DMS114 treated with DMSO at 0.1 percent for 48 hours (cell line): Measurements from ENCODE around the gene SSRP1.

Source experiments
- DNase-seq: peaks from one replicate; lab custom pipeline; 2025; ENCODE audit not compliant: unreplicated experiment; lab: John Stamatoyannopoulos, UW

The SSRP1 gene

GRCh38 chr11:57318178-57318577, 17.5 kb downstream of the SSRP1 start:
- no peak for DNase-seq

GRCh38 chr11:57316017-57316416, 19.7 kb downstream of the SSRP1 start:
- DNase-seq: no peak

- no peak for DNase-seq
These were observed 20.2 kb downstream of the SSRP1 start for GRCh38 chr11:57315491-57315890.

- DNase-seq: no peak
These were observed 21.3 kb downstream of the SSRP1 start for GRCh38 chr11:57314221-57314973.

- DNase-seq: no peak
These were observed 21.9 kb downstream of the SSRP1 start for GRCh38 chr11:57313788-57314135.

- no peak for DNase-seq
These were observed 22.5 kb downstream of the SSRP1 start for GRCh38 chr11:57313071-57313787.

GRCh38 chr11:57312511-57313021, 23.1 kb downstream of the SSRP1 start:
- no peak for DNase-seq

GRCh38 chr11:57311109-57311936, 24.4 kb downstream of the SSRP1 start:
- DNase-seq: no peak

- DNase-seq: no peak
These were observed 25.0 kb downstream of the SSRP1 start for GRCh38 chr11:57310630-57311086.

GRCh38 chr11:57310091-57310490, 25.6 kb downstream of the SSRP1 start:
- DNase-seq: no peak

GRCh38 chr11:57309106-57310059, 26.3 kb downstream of the SSRP1 start:
- DNase-seq: no peak

GRCh38 chr11:57308426-57309060, 27.1 kb downstream of the SSRP1 start:
- no peak for DNase-seq

- no peak for DNase-seq
These were observed 27.9 kb downstream of the SSRP1 start for GRCh38 chr11:57307666-57308270.

- DNase-seq: no peak
These were observed 28.6 kb downstream of the SSRP1 start for GRCh38 chr11:57306940-57307565.

GRCh38 chr11:57306161-57306876, 29.4 kb downstream of the SSRP1 start:
- no peak for DNase-seq

- no peak for DNase-seq
These were observed 30.2 kb downstream of the SSRP1 start for GRCh38 chr11:57305523-57305922.

- DNase-seq: no peak
These were observed 31.6 kb downstream of the SSRP1 start for GRCh38 chr11:57303990-57304579.
